K562 (cell line): ENCODE results near the gene IQUB. TPM values are rescaled to one million over a fixed set of nuclear protein-coding genes. Genes with fewer than 3 reads are reported as not detected.

Experiments
- ATAC-seq: fragments of 200-7000 bp; cut with Tn5 transposase; 3 replicates; pipeline ENCODE4 v1.9.1; 2020; ENCODE audit warnings: moderate library complexity
- BruUV-seq: library from RNA; stranded (reverse); fragments of 400-500 nt; replicated peaks from 2 replicates; lab custom pipeline; 2021; lab: Mats Ljungman, UMichigan
- CTCF ChIA-PET: fragments of 300-600 bp; formaldehyde crosslinking; extraction: SDS; loops from one replicate; lab custom pipeline; 2021; ENCODE audit warnings: low intra/inter-chr PET ratio; lab: Yijun Ruan, JAX
- POLR2A ChIA-PET: fragments of 300-600, 350-650 bp; sonication (Branson Sonifier 250); formaldehyde crosslinking; extraction: SDS; loops from one replicate; lab custom pipeline; 2021; ENCODE audit warnings: antibody characterized with exemption, inconsistent platforms; lab: Yijun Ruan, JAX
- DNase-seq, 4 experiments: peaks; one replicate each; pipeline versions ENCODE4 v3.0.0 to v3.0.0-alpha.2; 2011 to 2018; ENCODE audit warnings: low spot score in 3 of 4, mixed read lengths in 3 of 4; ENCODE audit errors: extremely low read depth in 1 of 4
- FAIRE-seq: peaks from 2 replicates; lab custom pipeline; 2011; peaks lifted over from hg19 to GRCh38; lab: Jason Lieb, UNC
- H2AFZ ChIP-seq: 2 replicates; pipeline ENCODE4 v1.6.0; 2011; ENCODE audit warnings: low read depth, low read length, control low read depth, inconsistent platforms
- H3K27ac ChIP-seq: fragments of 200-600 bp; 3 replicates; pipeline ENCODE4 v1.8.0; 2011; ENCODE audit warnings: low read depth, mild to moderate bottlenecking, control low read depth, inconsistent platforms, low read length, moderate library complexity, mixed read lengths; ENCODE audit errors: extremely low read depth
- H3K27me3 ChIP-seq, 2 experiments: fragments of 300-600 bp in 1 of 2; 2 replicates in 1 of 2; 3 replicates in 1 of 2; pipeline versions ENCODE4 v1.6.0 to v1.8.0; 2011; ENCODE audit warnings: inconsistent platforms in 2 of 2, low read length in 2 of 2, mild to moderate bottlenecking in 1 of 2, mixed read lengths in 1 of 2, moderate library complexity in 1 of 2; ENCODE audit not compliant: control insufficient read depth in 2 of 2, insufficient read depth in 2 of 2
- H3K36me3 ChIP-seq: fragments of 300-600 bp; 3 replicates; pipeline ENCODE4 v1.8.0; 2011; ENCODE audit warnings: mild to moderate bottlenecking, low read length, inconsistent platforms; ENCODE audit not compliant: control insufficient read depth, insufficient read depth
- H3K4me1 ChIP-seq, 2 experiments: fragments of 200-600 bp in 1 of 2; replicated peaks in 1 of 2; 2 replicates in 1 of 2; 3 replicates in 1 of 2; pipeline versions ENCODE4 v1.5.1 to v1.8.0; 2011; ENCODE audit warnings: inconsistent platforms in 2 of 2, low read length in 2 of 2, mild to moderate bottlenecking in 1 of 2, mixed read lengths in 1 of 2, moderate library complexity in 1 of 2; ENCODE audit not compliant: control insufficient read depth in 2 of 2, insufficient read depth in 2 of 2
- H3K4me2 ChIP-seq: 2 replicates; pipeline ENCODE4 v1.6.1; 2011; ENCODE audit warnings: low read length, control low read depth, inconsistent platforms, mixed read lengths; ENCODE audit not compliant: insufficient read depth
- H3K4me3 ChIP-seq: fragments of 200-600 bp; sonication (generic), shearing (Covaris generic); 2 replicates; pipeline ENCODE4 v1.5.1; 2016; ENCODE audit warnings: control low read depth, inconsistent platforms
- H3K79me2 ChIP-seq: fragments of 200-600 bp; 3 replicates; pipeline ENCODE4 v1.8.0; 2011; ENCODE audit warnings: low read length, inconsistent platforms; ENCODE audit not compliant: control insufficient read depth, insufficient read depth
- H3K9ac ChIP-seq, 2 experiments: 2 replicates each; pipeline versions ENCODE4 v1.6.0 to v1.6.1; 2011; ENCODE audit warnings: low read depth in 2 of 2, low read length in 2 of 2, control low read depth in 1 of 2, inconsistent platforms in 1 of 2, mild to moderate bottlenecking in 1 of 2, mixed read lengths in 1 of 2; ENCODE audit not compliant: insufficient read depth in 1 of 2
- H3K9me1 ChIP-seq: one replicate; pipeline ENCODE4 v1.6.0; 2011; ENCODE audit warnings: inconsistent platforms, mild to moderate bottlenecking, low read length, moderate library complexity; ENCODE audit not compliant: control insufficient read depth, insufficient read depth
- H3K9me3 ChIP-seq: replicated peaks from 2 replicates; pipeline ENCODE4 v1.5.1; 2011; ENCODE audit warnings: low read depth, low read length, inconsistent platforms; ENCODE audit not compliant: control insufficient read depth, insufficient read depth
- H4K20me1 ChIP-seq: replicated peaks from 2 replicates; pipeline ENCODE4 v1.6.1; 2011; ENCODE audit warnings: low read length, inconsistent platforms, mixed read lengths; ENCODE audit not compliant: control insufficient read depth, insufficient read depth
- CHD4 ChIP-seq: fragments of 200-600 bp; sonication (generic); IDR thresholded peaks from 3 replicates; pipeline ENCODE4 v1.6.1; 2012; ENCODE audit warnings: low read depth, mild to moderate bottlenecking, mixed read lengths, low read length, inconsistent platforms; ENCODE audit not compliant: insufficient read depth, insufficient replicate concordance, poor library complexity, severe bottlenecking
- CREB1 ChIP-seq, 2 experiments: sonication (generic) in 1 of 2; formaldehyde crosslinking in 1 of 2; IDR thresholded peaks; 2 replicates each; pipeline versions ENCODE4 v1.6.1 to v1.8.0; 2012 to 2022; ENCODE audit warnings: inconsistent platforms in 1 of 2, mild to moderate bottlenecking in 1 of 2, missing genetic modification reagents in 1 of 2, moderate library complexity in 1 of 2
- DNMT1 ChIP-seq: fragments of 450-650 bp; IDR thresholded peaks from 2 replicates; pipeline ENCODE4 v1.6.1; 2016; ENCODE audit warnings: antibody characterized with exemption, mild to moderate bottlenecking
- POLR2A ChIP-seq: fragments of 450-650 bp; conservative IDR thresholded peaks from 2 replicates; pipeline ENCODE4 v1.6.1; 2016
- POLR3A ChIP-seq: IDR thresholded peaks from 2 replicates; pipeline ENCODE4 v1.6.1; 2011; ENCODE audit warnings: borderline replicate concordance, mild to moderate bottlenecking, moderate library complexity; ENCODE audit not compliant: insufficient read length, insufficient read depth; ENCODE audit errors: extremely low read depth
- RBM17 ChIP-seq: fragments of 200-400 bp; formaldehyde crosslinking; IDR thresholded peaks from 2 replicates; pipeline ENCODE4 v1.6.1; 2017; ENCODE audit warnings: low read depth, mild to moderate bottlenecking, low read length, borderline replicate concordance
- TAF9B ChIP-seq: fragments of 450-650 bp; IDR thresholded peaks from 2 replicates; pipeline ENCODE4 v1.6.1; 2018; ENCODE audit warnings: mild to moderate bottlenecking; ENCODE audit not compliant: partially characterized antibody
- TAL1 ChIP-seq: fragments of 450-650 bp; IDR thresholded peaks from 2 replicates; pipeline ENCODE4 v1.6.1; 2016; ENCODE audit warnings: mild to moderate bottlenecking
- ZNF217 ChIP-seq: sonication (generic); formaldehyde crosslinking; IDR thresholded peaks from 2 replicates; pipeline ENCODE4 v1.8.0; 2022; ENCODE audit warnings: mild to moderate bottlenecking, missing genetic modification reagents
- ZNF778 ChIP-seq: fragments of 450-650 bp; formaldehyde crosslinking; IDR thresholded peaks from 2 replicates; pipeline ENCODE4 v1.4.0; 2020; ENCODE audit warnings: mild to moderate bottlenecking, moderate library complexity
- ZSCAN29 ChIP-seq: fragments of 450-650 bp; IDR thresholded peaks from 2 replicates; pipeline ENCODE4 v1.6.1; 2017
- WGBS: fragments of 100-300 bp; shearing (Covaris generic); methylation state at CpG from one replicate; pipeline ENCODE4 v1.1.6; 2016; ENCODE audit warnings: low coverage, mixed read lengths; ENCODE audit not compliant: insufficient coverage; ENCODE audit errors: missing lambda C conversion rate; 5-methylcytosine and 5-hydroxymethylcytosine counted together
- in situ Hi-C: fragments of 300-500 bp; cut with MboI; formaldehyde crosslinking; loops from 4 replicates; pipeline ENCODE4 v1.15.0; 2018; ENCODE audit warnings: inconsistent platforms, mixed read lengths
- intact Hi-C: fragments of 100-400 bp; cut with micrococcal nuclease; formaldehyde crosslinking; loops from 2 replicates; pipeline ENCODE4 v1.14.2; 2022
- polyA plus RNA-seq, 8 experiments: library from polyadenylated mRNA; depleted of rRNA in 4 of 8; stranded (reverse) in 5 of 8; unstranded in 3 of 8; fragments of >200 nt; fragmentation: Nextera tagmentation in 2 of 8; fragmentation: Illumina TruSeq in 1 of 8; extraction: Ambion mirVana in 2 of 8; extraction: Trizol in 1 of 8; gene quantifications; 2 replicates each; pipeline versions ENCODE4 v1.2.1 to v1.2.3, GENCODE V29; 2011 to 2014; ENCODE audit warnings: inconsistent platforms in 1 of 8, missing spikeins in 1 of 8
- total RNA-seq, 7 experiments: library from RNA; depleted of rRNA in 6 of 7; stranded (reverse); fragments of >200 nt in 6 of 7; fragmentation: Illumina TruSeq in 2 of 7; extraction: Trizol in 2 of 7; gene quantifications; 2 replicates each; pipeline versions ENCODE4 v1.2.1 to v1.2.3, GENCODE V29; 2011 to 2021; ENCODE audit warnings: low replicate concordance in 1 of 7
- TF ChIP-seq, protein P1 (sequence below): IDR thresholded peaks from 3 replicates; pipeline ENCODE4 v1.6.1; 2011; ENCODE audit warnings: borderline replicate concordance, mild to moderate bottlenecking, moderate library complexity; ENCODE audit not compliant: insufficient read length; ENCODE audit errors: extremely low read depth

IQUB gene
- total and polyA plus RNA-seq, 9 of the 15 experiments (the other 6 are each of a cell fraction or from before 2014, with no cell fraction given): 0.62 to 2.6 (median 1.4) TPM

- ChIA-PET POLR2A (no interaction called here), CTCF (no interaction called here)
- 3% methylated on average over 2 of the region's 2 CpGs for WGBS
- Histone ChIP-seq H3K27ac (no peak overlapping the region), H3K4me3 (no peak overlapping the region), H4K20me1 (no peaks in the 10 kb centered on the region), H3K9ac (no peak overlapping the region), H3K9me3 (no peaks in the 10 kb centered on the region), H3K4me1 (no peaks in the 10 kb centered on the region; a peak in 1 of 5 replicates), H3K4me2 (no peak overlapping the region), H2AFZ (no peak overlapping the region), H3K79me2 (no peaks in the 10 kb centered on the region), H3K9me1 (no peaks in the 10 kb centered on the region), H3K36me3 (no peaks in the 10 kb centered on the region), H3K27me3 (no peaks in the 10 kb centered on the region)
- DNase-seq: no peak
- in situ Hi-C loops: no loop called here
- ATAC-seq: no peak
- no TSS peak for BruUV-seq
- no peak for TF ChIP-seq ZNF778 (CRISPR knock-in tag)
- no peak for TF ChIP-seq POLR3A
- TF ChIP-seq ZNF217 (CRISPR knock-in tag): no peak
- TF ChIP-seq TAF9B: no peak
- TF ChIP-seq RBM17: no peak
- no peak for TF ChIP-seq CHD4
- TF ChIP-seq, protein P1, sequence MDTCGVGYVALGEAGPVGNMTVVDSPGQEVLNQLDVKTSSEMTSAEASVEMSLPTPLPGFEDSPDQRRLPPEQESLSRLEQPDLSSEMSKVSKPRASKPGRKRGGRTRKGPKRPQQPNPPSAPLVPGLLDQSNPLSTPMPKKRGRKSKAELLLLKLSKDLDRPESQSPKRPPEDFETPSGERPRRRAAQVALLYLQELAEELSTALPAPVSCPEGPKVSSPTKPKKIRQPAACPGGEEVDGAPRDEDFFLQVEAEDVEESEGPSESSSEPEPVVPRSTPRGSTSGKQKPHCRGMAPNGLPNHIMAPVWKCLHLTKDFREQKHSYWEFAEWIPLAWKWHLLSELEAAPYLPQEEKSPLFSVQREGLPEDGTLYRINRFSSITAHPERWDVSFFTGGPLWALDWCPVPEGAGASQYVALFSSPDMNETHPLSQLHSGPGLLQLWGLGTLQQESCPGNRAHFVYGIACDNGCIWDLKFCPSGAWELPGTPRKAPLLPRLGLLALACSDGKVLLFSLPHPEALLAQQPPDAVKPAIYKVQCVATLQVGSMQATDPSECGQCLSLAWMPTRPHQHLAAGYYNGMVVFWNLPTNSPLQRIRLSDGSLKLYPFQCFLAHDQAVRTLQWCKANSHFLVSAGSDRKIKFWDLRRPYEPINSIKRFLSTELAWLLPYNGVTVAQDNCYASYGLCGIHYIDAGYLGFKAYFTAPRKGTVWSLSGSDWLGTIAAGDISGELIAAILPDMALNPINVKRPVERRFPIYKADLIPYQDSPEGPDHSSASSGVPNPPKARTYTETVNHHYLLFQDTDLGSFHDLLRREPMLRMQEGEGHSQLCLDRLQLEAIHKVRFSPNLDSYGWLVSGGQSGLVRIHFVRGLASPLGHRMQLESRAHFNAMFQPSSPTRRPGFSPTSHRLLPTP: no peak
- TF ChIP-seq POLR2A: no peak
- no peak for TF ChIP-seq DNMT1
- TF ChIP-seq CREB1 (IDR thresholded peaks at IDR 0.05): no peak
- TF ChIP-seq CREB1 (CRISPR knock-in tag; IDR thresholded peaks at IDR 0.05): no peak
- no peak for TF ChIP-seq TAL1
- TF ChIP-seq ZSCAN29: no peak
- no peak for FAIRE-seq
- intact Hi-C loops: no loop called here
Measured at GRCh38 chr7:123472327-123472726, 62.1 kb downstream of the IQUB start.
